ENCODE measurements around the gene ZNF217.
"Not testable (repeated sequence)": the region's sequence is repeated elsewhere in the genome, so short reads cannot be mapped to it uniquely, and the experiment has no call there.

GRCh38 chr20:53604846-53605245 is 11.2 kb upstream of the ZNF217 start:
- not testable (repeated sequence) for TF ChIP-seq CTCF (IDR thresholded peaks at IDR 0.05; ENCODE audit: insufficient read depth, low read length, poor library complexity, severe bottlenecking); EZH2phosphoT487 (conservative IDR thresholded peaks at IDR 0.05; ENCODE audit: low read length)
